Ovary (tissue), 3 donors: ENCODE measurements around the gene MED27.

Experiments used
- CTCF ChIP-seq, 3 donors: fragments of 450-650 bp in 2 of 3; fragments of 200-600 bp in 1 of 3; IDR thresholded peaks; one replicate each; pipeline versions ENCODE4 v1.5.1 to v1.8.0; 2016 to 2022; ENCODE audit warnings: antibody characterized with exemption in 3 of 3, mild to moderate bottlenecking in 1 of 3
- EP300 ChIP-seq: sonication (generic); formaldehyde crosslinking; IDR thresholded peaks from one replicate; pipeline ENCODE4 v1.6.1; 2017; ENCODE audit warnings: antibody characterized with exemption
- POLR2A ChIP-seq: fragments of 450-650 bp; IDR thresholded peaks from one replicate; pipeline ENCODE4 v1.6.1; 2017; ENCODE audit warnings: antibody characterized with exemption, mild to moderate bottlenecking, moderate library complexity
- donor health status: DM: no; HTN: no; CAD: no.

- no peak for TF ChIP-seq CTCF (IDR thresholded peaks at IDR 0.05)
- TF ChIP-seq EP300 = no peak
- no peak for TF ChIP-seq POLR2A
Observed at GRCh38 chr9:131912671-131913070, 167.0 kb downstream of the MED27 start.
